Smooth muscle cell (in vitro differentiated cells): Measurements from ENCODE around the gene KRT6A. TPM values are rescaled to one million over a fixed set of nuclear protein-coding genes. Genes with fewer than 3 reads are reported as not detected.

Experiments
- DNase-seq: peaks from one replicate; lab custom pipeline; 2025; ENCODE audit not compliant: unreplicated experiment; lab: John Stamatoyannopoulos, UW
- H2AFZ ChIP-seq: fragments of 200-600 bp; sonication (generic); 2 replicates; pipeline ENCODE4 v1.6.0; 2016; ENCODE audit warnings: antibody characterized with exemption, low read depth, mild to moderate bottlenecking
- H3F3A ChIP-seq: fragments of 200-600 bp; sonication (generic); 2 replicates; pipeline ENCODE4 v1.6.0; 2017; ENCODE audit warnings: antibody characterized with exemption, low read depth
- H3K27ac ChIP-seq: fragments of 200-600 bp; sonication (generic); 2 replicates; pipeline ENCODE4 v1.5.1; 2016; ENCODE audit warnings: low read depth, mild to moderate bottlenecking
- H3K27me3 ChIP-seq: fragments of 200-600 bp; sonication (generic); 2 replicates; pipeline ENCODE4 v1.6.1; 2016; ENCODE audit warnings: low read depth, mild to moderate bottlenecking
- H3K36me3 ChIP-seq: fragments of 200-600 bp; sonication (generic); 2 replicates; pipeline ENCODE4 v1.5.1; 2016; ENCODE audit warnings: low read depth
- H3K4me1 ChIP-seq: fragments of 200-600 bp; sonication (generic); 2 replicates; pipeline ENCODE4 v1.5.1; 2016; ENCODE audit warnings: low read depth
- H3K4me2 ChIP-seq: fragments of 200-600 bp; sonication (generic); 2 replicates; pipeline ENCODE4 v1.6.0; 2016; ENCODE audit warnings: mild to moderate bottlenecking
- H3K4me3 ChIP-seq: fragments of 200-600 bp; sonication (generic); 2 replicates; pipeline ENCODE4 v1.5.1; 2016; ENCODE audit warnings: mild to moderate bottlenecking
- H3K79me2 ChIP-seq: fragments of 200-600 bp; sonication (generic); 2 replicates; pipeline ENCODE4 v1.6.0; 2016; ENCODE audit warnings: low read depth, mild to moderate bottlenecking
- H3K9ac ChIP-seq: fragments of 200-600 bp; sonication (generic); 2 replicates; pipeline ENCODE4 v1.6.0; 2016; ENCODE audit warnings: low read depth
- H3K9me3 ChIP-seq: fragments of 200-600 bp; sonication (generic); replicated peaks from 2 replicates; pipeline ENCODE4 v1.5.1; 2016; ENCODE audit warnings: low read depth
- H4K20me1 ChIP-seq: fragments of 200-600 bp; sonication (generic); 2 replicates; pipeline ENCODE4 v1.6.0; 2016; ENCODE audit warnings: low read depth
- CTCF ChIP-seq: fragments of 200-600 bp; sonication (generic); IDR thresholded peaks from 2 replicates; pipeline ENCODE4 v1.5.1; 2017; ENCODE audit warnings: borderline replicate concordance, mild to moderate bottlenecking, antibody characterized with exemption; ENCODE audit not compliant: insufficient read depth, poor library complexity, severe bottlenecking
- WGBS: methylation state at CpG from one replicate; pipeline ENCODE4 v1.1.7; 2016; ENCODE audit warnings: low lambda C conversion rate; 5-methylcytosine and 5-hydroxymethylcytosine counted together
- polyA plus RNA-seq: library from polyadenylated mRNA; unstranded; fragments of >200 nt; fragmentation: Nextera tagmentation; extraction: Ambion mirVana; gene quantifications from 2 replicates; pipeline ENCODE4 v1.2.1, GENCODE V29; 2016
- total RNA-seq: library from RNA; depleted of rRNA; stranded (reverse); fragments of >200 nt; gene quantifications from 2 replicates; pipeline ENCODE4 v1.2.3, GENCODE V29; 2014

Gene KRT6A
- total and polyA plus RNA-seq, 2 experiments from 2014 or later = 460 to 1,128 TPM

GRCh38 chr12:52515927-52516831, 23.1 kb upstream of the KRT6A start:
- H3K27me3 ChIP-seq = no peaks in the 10 kb centered on the region
- H3K4me3 ChIP-seq = no peak overlapping the region
- H3F3A ChIP-seq = no peaks in the 10 kb centered on the region
- H3K36me3 ChIP-seq = no peaks in the 10 kb centered on the region
- WGBS = 86% methylated on average over 15 of the region's 15 CpGs
- no peak for DNase-seq
- H2AFZ ChIP-seq = no peak overlapping the region
- no peak for TF ChIP-seq CTCF
- peaks cover 2% of the 10 kb centered on the region for H3K4me1 ChIP-seq
- H3K27ac ChIP-seq = no peak overlapping the region
- no peak overlapping the region for H3K4me2 ChIP-seq
- H3K9ac ChIP-seq = no peak overlapping the region
- no peaks in the 10 kb centered on the region for H4K20me1 ChIP-seq
- H3K79me2 ChIP-seq = no peaks in the 10 kb centered on the region
- no peaks in the 10 kb centered on the region for H3K9me3 ChIP-seq

- Histone ChIP-seq H3K9me3 (no peaks in the 10 kb centered on the region), H3K9ac (no peak overlapping the region), H4K20me1 (no peaks in the 10 kb centered on the region), H3F3A (no peaks in the 10 kb centered on the region), H3K27ac (no peak overlapping the region), H3K4me2 (no peak overlapping the region), H2AFZ (no peak overlapping the region), H3K36me3 (no peaks in the 10 kb centered on the region), H3K4me3 (no peak overlapping the region), H3K27me3 (no peaks in the 10 kb centered on the region), H3K79me2 (no peaks in the 10 kb centered on the region), H3K4me1 (no peaks in the 10 kb centered on the region)
- DNase-seq = no peak
- TF ChIP-seq CTCF = no peak
- WGBS = 92% methylated on average over 1 of the region's 1 CpG
Observed at GRCh38 chr12:52515319-52515646, 22.2 kb upstream of the KRT6A start.

GRCh38 chr12:52514471-52515318, 21.6 kb upstream of the KRT6A start:
- H3K9me3 ChIP-seq = no peaks in the 10 kb centered on the region
- no peak overlapping the region for H3K9ac ChIP-seq
- no peak overlapping the region for H3K4me3 ChIP-seq
- no peaks in the 10 kb centered on the region for H4K20me1 ChIP-seq
- DNase-seq = no peak
- no peaks in the 10 kb centered on the region for H3F3A ChIP-seq
- 89% methylated on average over 6 of the region's 14 CpGs for WGBS
- H3K27ac ChIP-seq = no peak overlapping the region
- no peaks in the 10 kb centered on the region for H3K27me3 ChIP-seq
- no peaks in the 10 kb centered on the region for H3K4me1 ChIP-seq
- H2AFZ ChIP-seq = no peak overlapping the region
- H3K4me2 ChIP-seq = no peak overlapping the region
- H3K36me3 ChIP-seq = no peaks in the 10 kb centered on the region
- TF ChIP-seq CTCF = no peak
- no peaks in the 10 kb centered on the region for H3K79me2 ChIP-seq
